ENCODE measurements around the gene GLMP. TPM values are rescaled to one million over a fixed set of nuclear protein-coding genes. Genes with fewer than 3 reads are reported as not detected.
A peak's percentile ranks its signal among the peaks of the same experiment; 100 is the strongest.

The GLMP gene
- total and polyA plus RNA-seq, 2 of the 13 experiments (the other 11 are each of a cell fraction or from before 2014, with no cell fraction given): 44.6 to 75.8 TPM

DNA sequence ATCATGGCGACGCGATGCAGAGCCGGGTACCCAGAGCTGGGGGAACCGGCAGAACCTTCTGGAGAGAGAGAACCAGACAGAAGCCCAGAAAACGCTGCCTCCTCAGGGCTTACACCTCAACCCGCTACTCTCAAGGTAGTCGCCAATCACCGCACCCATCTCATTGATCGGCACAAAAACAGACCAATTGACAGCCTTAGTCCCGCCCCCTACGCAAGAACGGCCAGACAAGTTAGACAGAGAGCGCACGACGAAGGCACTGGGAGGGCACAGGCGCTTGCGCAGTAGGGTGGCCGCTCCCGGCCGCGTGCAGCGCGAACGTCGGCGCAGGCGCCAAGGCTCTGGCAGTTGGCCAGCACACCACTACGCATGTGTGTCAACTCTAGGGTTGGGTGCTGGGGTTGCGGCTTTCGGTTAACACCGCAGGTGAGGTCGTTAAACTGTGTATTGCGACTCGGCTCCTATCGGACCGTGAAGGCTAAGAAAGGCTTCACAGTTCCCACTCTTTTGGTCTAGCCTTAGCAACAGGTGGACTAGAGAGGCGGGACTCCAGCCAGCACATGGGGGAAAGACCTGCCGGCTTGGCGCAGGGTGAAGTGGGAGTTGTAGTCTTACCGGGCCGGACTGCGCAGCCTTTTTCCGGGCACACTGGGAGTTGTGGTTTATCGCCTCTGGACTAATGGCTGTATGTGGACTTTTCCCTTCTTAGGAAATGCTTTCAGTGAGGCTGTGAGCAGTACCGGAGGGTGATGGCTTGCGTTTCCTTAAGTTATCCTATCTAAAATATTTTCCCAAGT, 42.9 kb upstream of the GLMP start, which contains the start of the genes CCT3 and TSACC (continued):
- TF ChIP-seq, protein P1, sequence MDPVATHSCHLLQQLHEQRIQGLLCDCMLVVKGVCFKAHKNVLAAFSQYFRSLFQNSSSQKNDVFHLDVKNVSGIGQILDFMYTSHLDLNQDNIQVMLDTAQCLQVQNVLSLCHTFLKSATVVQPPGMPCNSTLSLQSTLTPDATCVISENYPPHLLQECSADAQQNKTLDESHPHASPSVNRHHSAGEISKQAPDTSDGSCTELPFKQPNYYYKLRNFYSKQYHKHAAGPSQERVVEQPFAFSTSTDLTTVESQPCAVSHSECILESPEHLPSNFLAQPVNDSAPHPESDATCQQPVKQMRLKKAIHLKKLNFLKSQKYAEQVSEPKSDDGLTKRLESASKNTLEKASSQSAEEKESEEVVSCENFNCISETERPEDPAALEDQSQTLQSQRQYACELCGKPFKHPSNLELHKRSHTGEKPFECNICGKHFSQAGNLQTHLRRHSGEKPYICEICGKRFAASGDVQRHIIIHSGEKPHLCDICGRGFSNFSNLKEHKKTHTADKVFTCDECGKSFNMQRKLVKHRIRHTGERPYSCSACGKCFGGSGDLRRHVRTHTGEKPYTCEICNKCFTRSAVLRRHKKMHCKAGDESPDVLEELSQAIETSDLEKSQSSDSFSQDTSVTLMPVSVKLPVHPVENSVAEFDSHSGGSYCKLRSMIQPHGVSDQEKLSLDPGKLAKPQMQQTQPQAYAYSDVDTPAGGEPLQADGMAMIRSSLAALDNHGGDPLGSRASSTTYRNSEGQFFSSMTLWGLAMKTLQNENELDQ (CRISPR knock-in tag; IDR thresholded peaks at IDR 0.05; ENCODE audit: borderline replicate concordance): no peak
- TF ChIP-seq ZNF431 (CRISPR knock-in tag; IDR thresholded peaks at IDR 0.05; ENCODE audit: borderline replicate concordance, low read depth) (no peak), ZNF510 (CRISPR knock-in tag; IDR thresholded peaks at IDR 0.05; ENCODE audit: low read depth) (0 out of 2 replicates have a peak, but pooled peaks have one; percentile 15), STAT5B (CRISPR knock-in tag; IDR thresholded peaks at IDR 0.05) (no peak), ZNF761 (CRISPR knock-in tag; conservative IDR thresholded peaks at IDR 0.05) (no peak), ZNF788 (CRISPR knock-in tag; IDR thresholded peaks at IDR 0.05; ENCODE audit: borderline replicate concordance) (0 out of 2 replicates have a peak, but pooled peaks have one; percentile 54), MAFK (conservative IDR thresholded peaks at IDR 0.05 in 1 of 2, IDR thresholded peaks at IDR 0.05 in 1 of 2; ENCODE audit: low read length in 2 of 2) (no peak), ZNF674 (CRISPR knock-in tag; IDR thresholded peaks at IDR 0.05; ENCODE audit: low read depth) (no peak), PAF1 (CRISPR knock-in tag; IDR thresholded peaks at IDR 0.05) (no peak), POLR2AphosphoS5 (IDR thresholded peaks at IDR 0.05; ENCODE audit: low read depth, low read length) (peak; percentile 91), ZNF501 (CRISPR knock-in tag; IDR thresholded peaks at IDR 0.05) (peak; percentile 76), THAP11 (CRISPR knock-in tag; IDR thresholded peaks at IDR 0.05) (peak; percentile 97), ZNF777 (CRISPR knock-in tag; IDR thresholded peaks at IDR 0.05) (no peak), SRSF9 (IDR thresholded peaks at IDR 0.05; ENCODE audit: borderline replicate concordance, insufficient read depth, low read depth, low read length, poor library complexity, severe bottlenecking) (no peak), NONO (IDR thresholded peaks at IDR 0.05) (no peak), NONO (CRISPR knock-in tag; conservative IDR thresholded peaks at IDR 0.05) (peak; percentile 49; the same call in 1 of the 2 replicates), PHF20 (CRISPR knock-in tag; IDR thresholded peaks at IDR 0.05) (peak; percentile 69), ZNF772 (CRISPR knock-in tag; IDR thresholded peaks at IDR 0.05) (no peak; the same call in 1 of the 2 replicates), ZNF317 (CRISPR knock-in tag; IDR thresholded peaks at IDR 0.05) (no peak), ATF7-NPFF (CRISPR knock-in tag; IDR thresholded peaks at IDR 0.05; ENCODE audit: low read depth) (no peak; the same call in 1 of the 2 replicates), ELF3 (CRISPR knock-in tag; IDR thresholded peaks at IDR 0.05) (peak; percentile 28; the same call in 1 of the 2 replicates), MYNN (CRISPR knock-in tag; IDR thresholded peaks at IDR 0.05; ENCODE audit: low read depth) (no peak), MIXL1 (CRISPR knock-in tag; IDR thresholded peaks at IDR 0.05) (no peak)
- TF ChIP-seq, protein P2, sequence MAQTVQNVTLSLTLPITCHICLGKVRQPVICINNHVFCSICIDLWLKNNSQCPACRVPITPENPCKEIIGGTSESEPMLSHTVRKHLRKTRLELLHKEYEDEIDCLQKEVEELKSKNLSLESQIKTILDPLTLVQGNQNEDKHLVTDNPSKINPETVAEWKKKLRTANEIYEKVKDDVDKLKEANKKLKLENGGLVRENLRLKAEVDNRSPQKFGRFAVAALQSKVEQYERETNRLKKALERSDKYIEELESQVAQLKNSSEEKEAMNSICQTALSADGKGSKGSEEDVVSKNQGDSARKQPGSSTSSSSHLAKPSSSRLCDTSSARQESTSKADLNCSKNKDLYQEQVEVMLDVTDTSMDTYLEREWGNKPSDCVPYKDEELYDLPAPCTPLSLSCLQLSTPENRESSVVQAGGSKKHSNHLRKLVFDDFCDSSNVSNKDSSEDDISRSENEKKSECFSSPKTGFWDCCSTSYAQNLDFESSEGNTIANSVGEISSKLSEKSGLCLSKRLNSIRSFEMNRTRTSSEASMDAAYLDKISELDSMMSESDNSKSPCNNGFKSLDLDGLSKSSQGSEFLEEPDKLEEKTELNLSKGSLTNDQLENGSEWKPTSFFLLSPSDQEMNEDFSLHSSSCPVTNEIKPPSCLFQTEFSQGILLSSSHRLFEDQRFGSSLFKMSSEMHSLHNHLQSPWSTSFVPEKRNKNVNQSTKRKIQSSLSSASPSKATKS (CRISPR knock-in tag; IDR thresholded peaks at IDR 0.05): no peak
- TF ChIP-seq, protein P3, sequence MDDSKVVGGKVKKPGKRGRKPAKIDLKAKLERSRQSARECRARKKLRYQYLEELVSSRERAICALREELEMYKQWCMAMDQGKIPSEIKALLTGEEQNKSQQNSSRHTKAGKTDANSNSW (CRISPR knock-in tag; IDR thresholded peaks at IDR 0.05; ENCODE audit: borderline replicate concordance): peak; percentile 46; the same call in 1 of the 2 replicates
